Fibroblast of the conjunctiva (primary cell): ENCODE measurements around the gene TBATA.

Source experiments
- DNase-seq: peaks from one replicate; pipeline ENCODE4 v3.0.0-alpha.2; 2010; ENCODE audit warnings: low read depth

Gene TBATA

GRCh38 chr10:70742537-70743429, 42.4 kb downstream of the TBATA start:
- no peak for DNase-seq

GRCh38 chr10:70740406-70741288, 44.5 kb downstream of the TBATA start:
- DNase-seq, result no peak

- DNase-seq, result no peak
Measured at GRCh38 chr10:70738761-70739121, 46.4 kb downstream of the TBATA start.

- DNase-seq, result no peak
Measured at GRCh38 chr10:70738006-70738760, 47.0 kb downstream of the TBATA start.

- no peak for DNase-seq
Measured at GRCh38 chr10:70737250-70737649, 47.9 kb downstream of the TBATA start.

- no peak for DNase-seq
Measured at GRCh38 chr10:70736525-70736924, 48.7 kb downstream of the TBATA start.

GRCh38 chr10:70735161-70735560, 50.0 kb downstream of the TBATA start:
- DNase-seq, result no peak

GRCh38 chr10:70733051-70733450, 52.1 kb downstream of the TBATA start:
- no peak for DNase-seq

- no peak for DNase-seq
Measured at GRCh38 chr10:70732569-70732968, 52.6 kb downstream of the TBATA start.

GRCh38 chr10:70730955-70731354, 54.2 kb downstream of the TBATA start:
- DNase-seq, result no peak

GRCh38 chr10:70729763-70730357, 55.3 kb downstream of the TBATA start:
- DNase-seq, result no peak

GRCh38 chr10:70728328-70728727, 56.8 kb downstream of the TBATA start:
- no peak for DNase-seq

GRCh38 chr10:70726909-70727495, 58.2 kb downstream of the TBATA start:
- no peak for DNase-seq

- DNase-seq, result no peak
Measured at GRCh38 chr10:70723771-70724170, 61.4 kb downstream of the TBATA start.

GRCh38 chr10:70722820-70723424, 62.3 kb downstream of the TBATA start:
- peak; percentile 31 for DNase-seq
